LNCaP clone FGC (cell line): ENCODE results near the gene BUB3.

Experiments used
- DNase-seq: peaks from one replicate; pipeline ENCODE4 v3.0.0-alpha.2; 2011; ENCODE audit warnings: low read depth
- H3K4me3 ChIP-seq: 2 replicates; pipeline ENCODE4 v1.5.1; 2011; ENCODE audit warnings: mild to moderate bottlenecking, low read depth, low read length, control low read depth
- CTCF ChIP-seq: IDR thresholded peaks from 2 replicates; pipeline ENCODE4 v1.5.1; 2012; ENCODE audit warnings: mild to moderate bottlenecking; ENCODE audit not compliant: control insufficient read depth, insufficient read depth; ENCODE audit errors: extremely low read depth

BUB3 gene

GRCh38 chr10:123213192-123213591 lies 59.0 kb downstream of the BUB3 start:
- TF ChIP-seq CTCF: no peak
- no peak overlapping the region for H3K4me3 ChIP-seq
- no peak for DNase-seq
